ENCODE measurements around the gene KANSL1.

GRCh38 chr17:46143827-46144236 lies 49.4 kb downstream of the KANSL1 start:
- TF ChIP-seq CTCF (conservative IDR thresholded peaks at IDR 0.05), result no peak
- no peak for TF ChIP-seq ZFX (IDR thresholded peaks at IDR 0.05)
